Measurements from ENCODE around the gene ADGRV1. TPM values are rescaled to one million over a fixed set of nuclear protein-coding genes. Genes with fewer than 3 reads are reported as not detected.

Gene ADGRV1
- total RNA-seq, 1 donor from 2014 or later: 7.1 TPM

- DNase-seq: no peak
Observed at GRCh38 chr5:91074615-91075014, 516.0 kb downstream of the ADGRV1 start.

- no peak for DNase-seq
Observed at GRCh38 chr5:91076138-91076537, 517.5 kb downstream of the ADGRV1 start.

GRCh38 chr5:91077623-91078022 is 519.0 kb downstream of the ADGRV1 start:
- no peak for DNase-seq

- DNase-seq: peak; percentile 31
Observed at GRCh38 chr5:91079037-91079436, 520.4 kb downstream of the ADGRV1 start.

GRCh38 chr5:91089758-91090157 is 531.2 kb downstream of the ADGRV1 start:
- no peak for DNase-seq

GRCh38 chr5:91090995-91091394 is 532.4 kb downstream of the ADGRV1 start:
- DNase-seq: no peak

GRCh38 chr5:91091471-91092234 is 533.1 kb downstream of the ADGRV1 start:
- DNase-seq: no peak

- DNase-seq: no peak
Observed at GRCh38 chr5:91092859-91093783, 534.5 kb downstream of the ADGRV1 start.

- no peak for DNase-seq
Observed at GRCh38 chr5:91095313-91095712, 536.7 kb downstream of the ADGRV1 start.

- DNase-seq: no peak
Observed at GRCh38 chr5:91095786-91096385, 537.3 kb downstream of the ADGRV1 start.

- peak; percentile 45 for DNase-seq
Observed at GRCh38 chr5:91098541-91098940, 539.9 kb downstream of the ADGRV1 start.

GRCh38 chr5:91101600-91102379 is 543.2 kb downstream of the ADGRV1 start:
- peak; percentile 89 for DNase-seq

GRCh38 chr5:91103353-91104061 is 544.9 kb downstream of the ADGRV1 start:
- DNase-seq: no peak

GRCh38 chr5:91104062-91104448 is 545.5 kb downstream of the ADGRV1 start:
- DNase-seq: no peak

GRCh38 chr5:91106842-91107511 is 548.4 kb downstream of the ADGRV1 start:
- DNase-seq: peak; percentile 24

- DNase-seq: no peak
Observed at GRCh38 chr5:91109634-91110033, 551.0 kb downstream of the ADGRV1 start.

- DNase-seq: peak; percentile 87
Observed at GRCh38 chr5:91110686-91111085, 552.1 kb downstream of the ADGRV1 start.

GRCh38 chr5:91111473-91112238 is 553.1 kb downstream of the ADGRV1 start:
- peak; percentile 83 for DNase-seq

- DNase-seq: peak; percentile 82
Observed at GRCh38 chr5:91114658-91115057, 556.1 kb downstream of the ADGRV1 start.

- no peak for DNase-seq
Observed at GRCh38 chr5:91118354-91118753, 559.8 kb downstream of the ADGRV1 start.

All from tongue (tissue), 2 donors.